ENCODE results near the gene ST3GAL3.

The ST3GAL3 gene

GRCh38 chr1:43729816-43730463 lies 22.6 kb downstream of the ST3GAL3 start:
- no peaks in the 10 kb centered on the region for H3K36me3 ChIP-seq (ENCODE audit: control insufficient read depth, insufficient read depth, low read length)
- no peak for TF ChIP-seq CTCF (IDR thresholded peaks at IDR 0.05; ENCODE audit: insufficient read depth, low read length, poor library complexity, severe bottlenecking)
- H3K4me3 ChIP-seq (replicated peaks; ENCODE audit: low read depth, low read length), result no peak overlapping the region
- no peaks in the 10 kb centered on the region for H3K27me3 ChIP-seq (replicated peaks; ENCODE audit: control insufficient read depth, insufficient read depth, low read length)
- no peak for DNase-seq (ENCODE audit: extremely low read depth, insufficient read length)

- DNase-seq (ENCODE audit: extremely low read depth, insufficient read length), result no peak
- no peaks in the 10 kb centered on the region for H3K36me3 ChIP-seq (ENCODE audit: control insufficient read depth, insufficient read depth, low read length)
- H3K27me3 ChIP-seq (replicated peaks; ENCODE audit: control insufficient read depth, insufficient read depth, low read length), result no peaks in the 10 kb centered on the region
- no peak overlapping the region for H3K4me3 ChIP-seq (replicated peaks; ENCODE audit: low read depth, low read length)
- TF ChIP-seq CTCF (IDR thresholded peaks at IDR 0.05; ENCODE audit: insufficient read depth, low read length, poor library complexity, severe bottlenecking), result no peak
Observed at GRCh38 chr1:43731867-43732531, 24.7 kb downstream of the ST3GAL3 start.

GRCh38 chr1:43736819-43737218 lies 29.5 kb downstream of the ST3GAL3 start:
- Histone ChIP-seq H3K36me3 (ENCODE audit: control insufficient read depth, insufficient read depth, low read length) (no peaks in the 10 kb centered on the region), H3K4me3 (replicated peaks; ENCODE audit: low read depth, low read length) (no peak overlapping the region), H3K27me3 (replicated peaks; ENCODE audit: control insufficient read depth, insufficient read depth, low read length) (no peaks in the 10 kb centered on the region)
- TF ChIP-seq CTCF (IDR thresholded peaks at IDR 0.05; ENCODE audit: insufficient read depth, low read length, poor library complexity, severe bottlenecking), result no peak
- DNase-seq (ENCODE audit: extremely low read depth, insufficient read length), result no peak

GRCh38 chr1:43742026-43742425 lies 34.7 kb downstream of the ST3GAL3 start:
- Histone ChIP-seq H3K4me3 (replicated peaks; ENCODE audit: low read depth, low read length) (no peak overlapping the region), H3K36me3 (ENCODE audit: control insufficient read depth, insufficient read depth, low read length) (no peaks in the 10 kb centered on the region), H3K27me3 (replicated peaks; ENCODE audit: control insufficient read depth, insufficient read depth, low read length) (no peaks in the 10 kb centered on the region)
- no peak for DNase-seq (ENCODE audit: extremely low read depth, insufficient read length)
- no peak for TF ChIP-seq CTCF (IDR thresholded peaks at IDR 0.05; ENCODE audit: insufficient read depth, low read length, poor library complexity, severe bottlenecking)

- Histone ChIP-seq H3K4me3 (replicated peaks; ENCODE audit: low read depth, low read length) (no peak overlapping the region), H3K36me3 (ENCODE audit: control insufficient read depth, insufficient read depth, low read length) (no peaks in the 10 kb centered on the region; the same call in none of the 2 replicates), H3K27me3 (replicated peaks; ENCODE audit: control insufficient read depth, insufficient read depth, low read length) (no peaks in the 10 kb centered on the region)
- no peak for DNase-seq (ENCODE audit: extremely low read depth, insufficient read length)
- TF ChIP-seq CTCF (IDR thresholded peaks at IDR 0.05; ENCODE audit: insufficient read depth, low read length, poor library complexity, severe bottlenecking), result no peak
Observed at GRCh38 chr1:43743206-43743605, 35.9 kb downstream of the ST3GAL3 start.

Data from GM06990 (cell line).